Measurements from ENCODE around the gene LSAMP. TPM values are rescaled to one million over a fixed set of nuclear protein-coding genes. Genes with fewer than 3 reads are reported as not detected.
A peak's percentile ranks its signal among the peaks of the same experiment; 100 is the strongest.

The LSAMP gene
- total and polyA plus RNA-seq, 2 of the 13 experiments (the other 11 are each of a cell fraction or from before 2014, with no cell fraction given): not detected

DNA sequence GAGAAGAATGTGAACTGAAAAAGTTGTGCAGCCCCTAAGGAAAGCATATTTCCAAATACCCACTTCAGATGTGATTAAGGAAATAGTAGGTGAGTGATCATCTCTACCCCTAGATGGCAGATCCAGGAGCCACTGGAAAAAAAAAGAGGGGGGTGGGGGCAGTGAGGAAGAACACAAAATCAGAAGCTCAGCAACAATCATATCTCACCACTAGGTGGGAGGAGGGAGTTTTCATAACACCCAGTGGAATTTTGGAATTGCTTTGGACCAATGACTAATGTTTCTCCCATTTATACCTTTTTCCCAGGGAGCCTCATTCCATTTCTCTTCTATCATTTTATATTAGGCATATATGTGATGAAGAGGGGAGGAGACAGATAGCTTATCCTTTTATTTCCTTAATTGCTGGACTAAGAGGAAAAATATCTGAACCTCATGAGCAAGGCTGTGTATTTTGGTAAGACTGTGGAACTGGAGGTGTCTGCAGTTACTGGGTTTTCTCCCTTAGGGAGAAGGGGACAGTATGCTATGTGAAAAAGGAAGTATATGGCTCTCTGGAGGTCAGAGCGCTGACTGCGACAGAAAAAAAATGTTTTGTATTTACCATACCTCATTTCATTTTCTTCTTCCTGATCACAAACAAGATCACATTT lies 458.6 kb downstream of the LSAMP start:
- ATAC-seq (peak; percentile 84), FAIRE-seq (no peak), DNase-seq (ENCODE audit: low spot score) (peak; percentile 46)
- POLR2A ChIA-PET: interaction anchor here (0.5 kb wide), 1 partner anchor 1070 kb away, joined by 3 read pairs; no protein-coding TSS in a partner anchor
- Histone ChIP-seq H3K27me3 (ENCODE audit: control insufficient read depth in 1 of 2, insufficient read depth in 2 of 2, low read length in 2 of 2) (no peaks in the 10 kb centered on the region), H3K9me3 (ENCODE audit: low read length) (no peaks in the 10 kb centered on the region), H3K4me1 (ENCODE audit: insufficient read depth, low read length) (no peaks in the 10 kb centered on the region), H3K4me2 (ENCODE audit: low read depth, low read length) (no peak overlapping the region), H3K9ac (ENCODE audit: insufficient read depth, low read depth, low read length) (no peak overlapping the region), H2AFZ (ENCODE audit: low read length) (no peak overlapping the region), H3K79me2 (ENCODE audit: insufficient read depth, low read length) (no peaks in the 10 kb centered on the region), H4K20me1 (ENCODE audit: insufficient read depth, low read length) (no peaks in the 10 kb centered on the region), H3K27ac (ENCODE audit: extremely low read length, insufficient read depth, low read length) (no peak overlapping the region), H3K36me3 (replicated peaks in 1 of 2; ENCODE audit: control insufficient read depth in 1 of 2, insufficient read depth in 2 of 2, low read length in 2 of 2) (no peaks in the 10 kb centered on the region), H3K4me3 (replicated peaks in 1 of 3; ENCODE audit: insufficient read depth in 1 of 3, low read depth in 2 of 3, low read length in 3 of 3) (no peak overlapping the region)
- intact Hi-C loops (cut with micrococcal nuclease; ENCODE audit: unreplicated experiment) (no loop called here), in situ Hi-C loops (cut with HindIII; ENCODE audit: extremely low pct_ligation_motif_present, low pct_unique_long_range_greater_than_20kb) (no loop called here)
- no TSS peak for BruUV-seq (replicated peaks)
- CTCF ChIA-PET (ENCODE audit: low intra/inter-chr PET ratio, low total read pairs): interaction anchor here (0.8 kb wide), 1 partner anchor 771 kb away, joined by 3 read pairs; no protein-coding TSS in a partner anchor
- TF ChIP-seq JUND (CRISPR knock-in tag; IDR thresholded peaks at IDR 0.05): no peak
- TF ChIP-seq, protein P1, sequence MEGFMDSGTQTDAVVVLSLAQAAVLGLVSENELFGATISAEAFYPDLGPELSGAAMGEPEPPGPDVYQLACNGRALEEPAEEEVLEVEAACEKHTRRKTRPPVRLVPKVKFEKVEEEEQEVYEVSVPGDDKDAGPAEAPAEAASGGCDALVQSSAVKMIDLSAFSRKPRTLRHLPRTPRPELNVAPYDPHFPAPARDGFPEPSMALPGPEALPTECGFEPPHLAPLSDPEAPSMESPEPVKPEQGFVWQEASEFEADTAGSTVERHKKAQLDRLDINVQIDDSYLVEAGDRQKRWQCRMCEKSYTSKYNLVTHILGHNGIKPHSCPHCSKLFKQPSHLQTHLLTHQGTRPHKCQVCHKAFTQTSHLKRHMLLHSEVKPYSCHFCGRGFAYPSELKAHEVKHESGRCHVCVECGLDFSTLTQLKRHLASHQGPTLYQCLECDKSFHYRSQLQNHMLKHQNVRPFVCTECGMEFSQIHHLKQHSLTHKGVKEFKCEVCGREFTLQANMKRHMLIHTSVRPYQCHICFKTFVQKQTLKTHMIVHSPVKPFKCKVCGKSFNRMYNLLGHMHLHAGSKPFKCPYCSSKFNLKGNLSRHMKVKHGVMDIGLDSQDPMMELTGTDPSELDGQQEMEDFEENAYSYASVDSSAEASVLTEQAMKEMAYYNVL (CRISPR knock-in tag; IDR thresholded peaks at IDR 0.05; ENCODE audit: borderline replicate concordance): no peak
- TF ChIP-seq MIXL1 (CRISPR knock-in tag; IDR thresholded peaks at IDR 0.05): no peak
- no peak for TF ChIP-seq ATRX (CRISPR knock-in tag; IDR thresholded peaks at IDR 0.05; ENCODE audit: borderline replicate concordance)
- TF ChIP-seq, protein P2, sequence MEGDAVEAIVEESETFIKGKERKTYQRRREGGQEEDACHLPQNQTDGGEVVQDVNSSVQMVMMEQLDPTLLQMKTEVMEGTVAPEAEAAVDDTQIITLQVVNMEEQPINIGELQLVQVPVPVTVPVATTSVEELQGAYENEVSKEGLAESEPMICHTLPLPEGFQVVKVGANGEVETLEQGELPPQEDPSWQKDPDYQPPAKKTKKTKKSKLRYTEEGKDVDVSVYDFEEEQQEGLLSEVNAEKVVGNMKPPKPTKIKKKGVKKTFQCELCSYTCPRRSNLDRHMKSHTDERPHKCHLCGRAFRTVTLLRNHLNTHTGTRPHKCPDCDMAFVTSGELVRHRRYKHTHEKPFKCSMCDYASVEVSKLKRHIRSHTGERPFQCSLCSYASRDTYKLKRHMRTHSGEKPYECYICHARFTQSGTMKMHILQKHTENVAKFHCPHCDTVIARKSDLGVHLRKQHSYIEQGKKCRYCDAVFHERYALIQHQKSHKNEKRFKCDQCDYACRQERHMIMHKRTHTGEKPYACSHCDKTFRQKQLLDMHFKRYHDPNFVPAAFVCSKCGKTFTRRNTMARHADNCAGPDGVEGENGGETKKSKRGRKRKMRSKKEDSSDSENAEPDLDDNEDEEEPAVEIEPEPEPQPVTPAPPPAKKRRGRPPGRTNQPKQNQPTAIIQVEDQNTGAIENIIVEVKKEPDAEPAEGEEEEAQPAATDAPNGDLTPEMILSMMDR (CRISPR knock-in tag; IDR thresholded peaks at IDR 0.05): 0 out of 2 replicates have a peak, but pooled peaks have one; percentile 15
- TF ChIP-seq ZNF207 (IDR thresholded peaks at IDR 0.05; ENCODE audit: borderline replicate concordance): no peak
- no peak for TF ChIP-seq ZNF24 (IDR thresholded peaks at IDR 0.05)
- TF ChIP-seq NCOA2 (CRISPR knock-in tag; IDR thresholded peaks at IDR 0.05): no peak
- WGBS (ENCODE audit: low lambda C conversion rate): 45% methylated on average over 2 of the region's 2 CpGs

All from HepG2 (cell line).